ENCODE data around the gene DPF3. TPM values are rescaled to one million over a fixed set of nuclear protein-coding genes. Genes with fewer than 3 reads are reported as not detected.
A peak's percentile ranks its signal among the peaks of the same experiment; 100 is the strongest.

Gene DPF3
- total and polyA plus RNA-seq, 11 donors: 13.5 to 53.8 (median 37.0) TPM

- WGBS, 4 donors: 86 to 92% (median 89%) methylated on average over 7 of the region's 7 CpGs
- H3K4me1 ChIP-seq: peaks cover 0 to 14% (median 8%) of the 10 kb centered on the region in 12 donors
- H3K36me3 ChIP-seq: peaks cover 0 to 16% (median 0%) of the 10 kb centered on the region in 9 donors
- no peaks in the 10 kb centered on the region for H3K27me3 ChIP-seq
- no peak overlapping the region for H3K4me3 ChIP-seq
- DNase-seq: no peak
- no peak overlapping the region for H3K27ac ChIP-seq
- intact Hi-C loops (cut with DNase I): no loop called here
- no peak for ATAC-seq
- TF ChIP-seq CTCF (IDR thresholded peaks at IDR 0.05): no peak
- no peak for TF ChIP-seq POLR2A (IDR thresholded peaks at IDR 0.05)
- no peaks in the 10 kb centered on the region for H3K9me3 ChIP-seq
Observed at GRCh38 chr14:72680853-72681640, 212.9 kb downstream of the DPF3 start.

- no peak for TF ChIP-seq CTCF (IDR thresholded peaks at IDR 0.05)
- no peak for DNase-seq
- Histone ChIP-seq H3K27me3 (no peaks in the 10 kb centered on the region), H3K9me3 (no peaks in the 10 kb centered on the region), H3K36me3 (peaks cover 0 to 13% (median 0%) of the 10 kb centered on the region in 9 donors), H3K4me3 (no peak overlapping the region), H3K4me1 (peaks cover 0 to 14% (median 8%) of the 10 kb centered on the region in 12 donors), H3K27ac (peak overlapping the region in 1 of 12 donors; percentile 17)
- WGBS, 4 donors: 57 to 65% (median 61%) methylated on average over 21 to 27 of the region's 27 CpGs
- intact Hi-C loops (cut with DNase I): no loop called here
- peak; percentile 10 to 32 (median 19) for ATAC-seq
Observed at GRCh38 chr14:72679536-72680151, 214.3 kb downstream of the DPF3 start.

GRCh38 chr14:72679141-72679535 is 214.8 kb downstream of the DPF3 start:
- TF ChIP-seq POLR2A (IDR thresholded peaks at IDR 0.05) (no peak), CTCF (IDR thresholded peaks at IDR 0.05) (no peak)
- intact Hi-C loops (cut with DNase I): no loop called here
- no peaks in the 10 kb centered on the region for H3K9me3 ChIP-seq
- H3K27me3 ChIP-seq: no peaks in the 10 kb centered on the region
- DNase-seq: peak in 4 of 5 donors; percentile 36 to 74 (median 58)
- H3K4me3 ChIP-seq: no peak overlapping the region
- peak; percentile 22 to 82 (median 76) for ATAC-seq
- H3K4me1 ChIP-seq: peaks cover 0 to 14% (median 8%) of the 10 kb centered on the region in 12 donors
- peaks cover 0 to 17% (median 0%) of the 10 kb centered on the region in 9 donors for H3K36me3 ChIP-seq
- 16 to 32% (median 16%) methylated on average over 11 to 14 of the region's 14 CpGs for WGBS, 4 donors
- H3K27ac ChIP-seq: peak overlapping the region in 2 of 12 donors; percentile 17 to 18

GRCh38 chr14:72678356-72678755 is 215.5 kb downstream of the DPF3 start:
- Histone ChIP-seq H3K9me3 (no peaks in the 10 kb centered on the region), H3K36me3 (peaks cover 0 to 20% (median 0%) of the 10 kb centered on the region in 9 donors), H3K4me1 (peaks cover 0 to 14% (median 8%) of the 10 kb centered on the region in 12 donors), H3K27me3 (no peaks in the 10 kb centered on the region), H3K4me3 (no peak overlapping the region), H3K27ac (no peak overlapping the region)
- no peak for DNase-seq
- no peak for ATAC-seq
- intact Hi-C loops (cut with DNase I): no loop called here
- TF ChIP-seq POLR2A (IDR thresholded peaks at IDR 0.05): no peak
- no peak for TF ChIP-seq CTCF (IDR thresholded peaks at IDR 0.05)
- WGBS, 4 donors: 94 to 96% (median 96%) methylated on average over 5 of the region's 5 CpGs

Data from heart left ventricle (tissue), 16 donors.